ENCODE data around the gene GALK1. TPM values are rescaled to one million over a fixed set of nuclear protein-coding genes. Genes with fewer than 3 reads are reported as not detected.

GALK1 gene
- total and polyA plus RNA-seq, 2 of the 13 experiments (the other 11 are each of a cell fraction or from before 2014, with no cell fraction given), result 59.9 to 93.6 TPM

GRCh38 chr17:75723171-75723930, 41.6 kb downstream of the GALK1 start (continued):
- TF ChIP-seq ZSCAN29 (CRISPR knock-in tag; conservative IDR thresholded peaks at IDR 0.05), result no peak
- no peak for TF ChIP-seq NR2F6 (IDR thresholded peaks at IDR 0.05)
- no peak for TF ChIP-seq NR2F6 (CRISPR knock-in tag; IDR thresholded peaks at IDR 0.05)
- no peak for TF ChIP-seq YEATS2 (CRISPR knock-in tag; IDR thresholded peaks at IDR 0.05; ENCODE audit: borderline replicate concordance)
- TF ChIP-seq ZNF274 (CRISPR knock-in tag; IDR thresholded peaks at IDR 0.05), result 0 out of 2 replicates have a peak, but pooled peaks have one; percentile 7
- no peak for TF ChIP-seq ZNF616 (CRISPR knock-in tag; IDR thresholded peaks at IDR 0.05; ENCODE audit: low read depth)
- no peak for TF ChIP-seq MEF2D (CRISPR knock-in tag; IDR thresholded peaks at IDR 0.05)
- no peak for TF ChIP-seq ZNF788 (CRISPR knock-in tag; IDR thresholded peaks at IDR 0.05; ENCODE audit: borderline replicate concordance)
- no peak for TF ChIP-seq TBP (CRISPR knock-in tag; IDR thresholded peaks at IDR 0.05)
- no peak for TF ChIP-seq ZNF281 (CRISPR knock-in tag; IDR thresholded peaks at IDR 0.05; ENCODE audit: borderline replicate concordance)
- peak; percentile 84 for TF ChIP-seq ZNF543 (CRISPR knock-in tag; IDR thresholded peaks at IDR 0.05)
- TF ChIP-seq ZNF639 (CRISPR knock-in tag; conservative IDR thresholded peaks at IDR 0.05), result no peak
- TF ChIP-seq CTCF (CRISPR knock-in tag; IDR thresholded peaks at IDR 0.05), result 0 out of 2 replicates have a peak, but pooled peaks have one; percentile 8
- TF ChIP-seq ATAD3A (CRISPR knock-in tag; IDR thresholded peaks at IDR 0.05), result 0 out of 2 replicates have a peak, but pooled peaks have one; percentile 29
- no peak for TF ChIP-seq ZNF432 (CRISPR knock-in tag; IDR thresholded peaks at IDR 0.05; ENCODE audit: borderline replicate concordance)
- no peak for TF ChIP-seq ZBTB8A (CRISPR knock-in tag; IDR thresholded peaks at IDR 0.05; ENCODE audit: borderline replicate concordance, low read depth)
- 0 out of 2 replicates have a peak, but pooled peaks have one; percentile 31 for TF ChIP-seq HIC2 (CRISPR knock-in tag; IDR thresholded peaks at IDR 0.05; ENCODE audit: low read depth)
- no peak for TF ChIP-seq ZNF768 (CRISPR knock-in tag; IDR thresholded peaks at IDR 0.05)
- TF ChIP-seq RORA (CRISPR knock-in tag; IDR thresholded peaks at IDR 0.05), result no peak
- no peak for TF ChIP-seq ELF1 (CRISPR knock-in tag; IDR thresholded peaks at IDR 0.05)
- TF ChIP-seq ZKSCAN8 (CRISPR knock-in tag; IDR thresholded peaks at IDR 0.05; ENCODE audit: borderline replicate concordance), result no peak
- TF ChIP-seq PAX8 (CRISPR knock-in tag; IDR thresholded peaks at IDR 0.05; ENCODE audit: borderline replicate concordance), result no peak

Data from HepG2 (cell line).